GM12875 (cell line): ENCODE data around the gene TMOD1.

Experiments used
- H3K4me3 ChIP-seq: one replicate; pipeline ENCODE4 v1.5.1; 2011; ENCODE audit warnings: low read depth, low read length, control low read depth
- TF ChIP-seq, protein P1 (sequence below): IDR thresholded peaks from 2 replicates; pipeline ENCODE4 v1.5.1; 2011; ENCODE audit warnings: low read depth, mild to moderate bottlenecking, control low read depth, inconsistent platforms, low read length, moderate library complexity, borderline replicate concordance; ENCODE audit not compliant: insufficient read depth

TMOD1 gene

DNA sequence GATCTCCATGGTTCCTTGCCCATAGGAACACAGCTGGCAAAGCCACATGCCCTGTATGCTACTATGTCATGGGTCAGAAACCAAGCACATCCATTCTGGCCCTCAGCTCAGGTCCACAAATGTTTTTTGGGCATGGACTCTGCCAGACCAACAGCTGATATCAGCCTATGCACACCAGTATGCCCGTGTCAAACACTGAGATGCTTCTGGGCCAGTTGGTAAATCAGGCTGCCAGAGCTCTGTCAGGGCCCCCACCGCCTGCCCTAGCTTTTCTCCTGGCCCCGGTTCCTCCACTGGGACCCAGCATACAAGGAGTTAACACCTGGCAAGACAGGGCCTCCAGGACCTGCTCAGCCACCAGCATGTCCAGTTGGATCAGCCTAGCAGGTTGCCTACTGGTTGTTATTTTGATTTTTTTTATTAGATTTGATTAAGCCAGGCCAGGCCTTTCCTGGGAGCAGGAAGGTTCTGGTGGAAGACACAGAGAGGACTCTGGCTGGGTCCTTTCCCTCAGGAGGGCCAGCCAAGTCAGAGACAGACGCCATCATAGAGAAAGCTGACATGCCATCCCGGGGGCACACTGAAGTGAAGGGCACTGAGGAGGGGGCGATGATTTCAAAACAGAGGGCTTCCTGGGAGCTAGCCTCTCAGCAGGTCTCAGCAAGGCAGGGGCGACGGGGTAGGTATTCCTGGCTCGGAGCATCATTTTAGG is 65.9 kb downstream of the TMOD1 start:
- TF ChIP-seq, protein P1, sequence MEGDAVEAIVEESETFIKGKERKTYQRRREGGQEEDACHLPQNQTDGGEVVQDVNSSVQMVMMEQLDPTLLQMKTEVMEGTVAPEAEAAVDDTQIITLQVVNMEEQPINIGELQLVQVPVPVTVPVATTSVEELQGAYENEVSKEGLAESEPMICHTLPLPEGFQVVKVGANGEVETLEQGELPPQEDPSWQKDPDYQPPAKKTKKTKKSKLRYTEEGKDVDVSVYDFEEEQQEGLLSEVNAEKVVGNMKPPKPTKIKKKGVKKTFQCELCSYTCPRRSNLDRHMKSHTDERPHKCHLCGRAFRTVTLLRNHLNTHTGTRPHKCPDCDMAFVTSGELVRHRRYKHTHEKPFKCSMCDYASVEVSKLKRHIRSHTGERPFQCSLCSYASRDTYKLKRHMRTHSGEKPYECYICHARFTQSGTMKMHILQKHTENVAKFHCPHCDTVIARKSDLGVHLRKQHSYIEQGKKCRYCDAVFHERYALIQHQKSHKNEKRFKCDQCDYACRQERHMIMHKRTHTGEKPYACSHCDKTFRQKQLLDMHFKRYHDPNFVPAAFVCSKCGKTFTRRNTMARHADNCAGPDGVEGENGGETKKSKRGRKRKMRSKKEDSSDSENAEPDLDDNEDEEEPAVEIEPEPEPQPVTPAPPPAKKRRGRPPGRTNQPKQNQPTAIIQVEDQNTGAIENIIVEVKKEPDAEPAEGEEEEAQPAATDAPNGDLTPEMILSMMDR, result no peak
- no peak overlapping the region for H3K4me3 ChIP-seq

- TF ChIP-seq, protein P1, result no peak
Observed at GRCh38 chr9:97567894-97568202, 66.4 kb downstream of the TMOD1 start.

GRCh38 chr9:97568461-97569275 is 67.2 kb downstream of the TMOD1 start:
- TF ChIP-seq, protein P1, result no peak
- no peak overlapping the region for H3K4me3 ChIP-seq

More at GRCh38 chr9:97567894-97568202, 66.4 kb downstream of the TMOD1 start:
- H3K4me3 ChIP-seq, result no peak overlapping the region

DNA sequence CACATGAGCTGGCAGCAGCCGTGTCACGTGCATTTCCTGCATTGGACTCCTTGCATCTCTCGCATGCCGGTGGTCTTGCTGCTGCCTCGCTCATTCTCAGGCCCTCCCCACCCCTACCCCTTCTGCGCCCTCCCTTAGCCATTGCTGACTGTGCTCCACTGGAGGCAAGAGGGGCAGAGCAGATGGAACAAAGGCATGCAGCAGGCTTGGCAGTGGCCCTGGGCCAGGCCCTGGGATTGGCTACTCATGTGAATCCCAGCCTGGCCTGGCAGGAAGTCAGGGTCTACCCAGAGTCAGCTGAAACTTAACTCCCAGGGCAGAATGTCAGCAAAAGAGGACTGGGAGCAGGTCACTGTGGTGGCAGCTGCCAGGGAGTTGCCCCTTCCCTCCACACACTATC is 69.4 kb downstream of the TMOD1 start:
- TF ChIP-seq, protein P1, result no peak
- no peak overlapping the region for H3K4me3 ChIP-seq

- TF ChIP-seq, protein P1, result no peak
Observed at GRCh38 chr9:97571664-97572063, 70.2 kb downstream of the TMOD1 start.

GRCh38 chr9:97572196-97572891 is 70.9 kb downstream of the TMOD1 start:
- H3K4me3 ChIP-seq, result no peak overlapping the region
- TF ChIP-seq, protein P1, result no peak

More at GRCh38 chr9:97571664-97572063, 70.2 kb downstream of the TMOD1 start:
- no peak overlapping the region for H3K4me3 ChIP-seq
